Activated CD8-positive, alpha-beta T cell treated with anti-CD3 and anti-CD28 coated beads for 36 hours (primary cell): ENCODE data around the gene DEF6. TPM values are rescaled to one million over a fixed set of nuclear protein-coding genes. Genes with fewer than 3 reads are reported as not detected.

Source experiments
- ATAC-seq: fragments of 200-7000 bp; cut with Tn5 transposase; one replicate; pipeline ENCODE4 v1.10.0; 2021; ENCODE audit warnings: mild to moderate bottlenecking, moderate library complexity
- CTCF ChIA-PET: fragments of 350-600 bp; sonication (Branson Sonifier 250); formaldehyde crosslinking; loops from one replicate; lab custom pipeline; 2021; ENCODE audit warnings: antibody characterized with exemption; lab: Charles Lee
- POLR2A ChIA-PET: fragments of 350-600 bp; sonication (Branson Sonifier 250); formaldehyde crosslinking; loops from one replicate; lab custom pipeline; 2021; ENCODE audit warnings: antibody characterized with exemption; lab: Charles Lee
- DNase-seq: peaks from one replicate; pipeline ENCODE4 v3.0.0-alpha.2; 2020
- H3K27ac Mint-ChIP-seq: one replicate; pipeline ENCODE4 v1.8.0; 2021; ENCODE audit warnings: mild to moderate bottlenecking, mixed read lengths
- H3K27me3 Mint-ChIP-seq: one replicate; pipeline ENCODE4 v1.8.0; 2021; ENCODE audit warnings: mixed read lengths
- H3K36me3 Mint-ChIP-seq: one replicate; pipeline ENCODE4 v1.8.0; 2021; ENCODE audit warnings: low read depth, mixed read lengths
- H3K4me1 Mint-ChIP-seq: one replicate; pipeline ENCODE4 v1.8.0; 2021; ENCODE audit warnings: low read depth, mixed read lengths
- H3K4me3 Mint-ChIP-seq: one replicate; pipeline ENCODE4 v1.8.0; 2021; ENCODE audit warnings: mild to moderate bottlenecking, moderate library complexity, mixed read lengths
- H3K9me3 Mint-ChIP-seq: one replicate; pipeline ENCODE4 v1.8.0; 2021; ENCODE audit warnings: mixed read lengths
- intact Hi-C: fragments of 100-400 bp; cut with micrococcal nuclease; formaldehyde crosslinking; loops from one replicate; pipeline ENCODE4 v1.10.0; 2022
- total RNA-seq, 2 experiments: library from RNA; stranded (reverse); gene quantifications; one replicate each; pipeline ENCODE4 v1.2.3, GENCODE V29; 2021
- TF ChIP-seq, protein P1 (sequence below): fragments of 200-600 bp; IDR thresholded peaks from one replicate; pipeline ENCODE4 v1.8.0; 2022; ENCODE audit warnings: antibody characterized with exemption, mild to moderate bottlenecking

The DEF6 gene
- total RNA-seq, 2 experiments from 2014 or later, result 97.1 to 99.1 TPM

DNA sequence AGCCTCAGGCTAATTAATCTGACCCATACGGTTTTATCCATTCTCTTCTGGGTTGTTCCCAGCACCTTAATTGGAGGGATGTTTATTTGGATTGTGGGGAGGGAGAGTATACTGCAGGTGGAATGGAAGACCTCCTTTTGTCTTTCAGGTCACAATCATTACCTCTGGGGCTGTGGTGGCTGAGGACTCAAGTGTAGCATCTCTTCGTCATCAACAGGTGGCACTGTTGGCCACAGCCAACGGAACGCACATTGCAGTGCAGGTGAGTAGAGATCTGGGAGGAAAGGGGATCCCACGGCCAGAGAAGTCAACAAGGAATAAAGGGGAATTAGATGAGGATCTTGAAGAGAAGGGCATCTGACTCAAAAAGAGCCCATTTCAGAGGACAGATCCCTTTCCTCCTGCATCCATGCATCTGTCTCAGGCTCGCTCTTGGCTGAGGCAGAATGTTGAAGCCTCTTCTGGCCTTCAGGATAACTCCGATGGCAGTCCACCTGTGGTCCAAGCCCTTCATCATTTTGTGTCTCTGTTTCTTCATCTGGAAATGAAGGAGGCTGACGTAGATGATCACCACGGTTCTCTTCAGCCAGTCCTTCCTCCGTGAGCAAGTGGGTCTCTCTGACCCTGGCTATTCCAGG is 3.2 kb upstream of the DEF6 start:
- ATAC-seq, result peak; percentile 25
- peaks cover 15% of the 10 kb centered on the region for H3K36me3 Mint-ChIP-seq
- POLR2A ChIA-PET, result interaction anchor here (1.3 to 1.7 kb wide), 2 partner anchors 10 to 29 kb away, joined by 3 to 6 read pairs; no protein-coding TSS in a partner anchor

DNA sequence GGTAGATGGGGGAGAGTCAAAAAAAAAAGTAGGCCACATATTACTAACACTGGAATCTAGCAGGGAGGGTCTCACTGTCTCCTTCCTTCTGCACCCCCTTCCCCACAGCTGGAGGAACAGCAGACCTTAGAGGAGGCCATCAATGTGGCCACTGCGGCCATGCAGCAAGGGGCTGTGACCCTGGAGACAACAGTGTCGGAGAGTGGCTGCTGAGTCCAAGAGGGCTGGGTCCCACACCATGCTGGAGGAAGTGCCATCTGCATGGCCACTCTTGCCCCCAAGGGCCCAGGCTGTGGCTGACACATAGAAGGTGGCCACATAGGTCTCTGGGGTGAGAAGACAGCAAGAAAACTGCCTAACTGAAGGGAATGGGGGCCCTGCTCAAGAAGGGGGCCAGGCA is 2.6 kb upstream of the DEF6 start:
- peaks cover 20% of the 10 kb centered on the region for H3K36me3 Mint-ChIP-seq
- ChIA-PET POLR2A (interaction anchor here (0.7 kb wide), 1 partner anchor 15 kb away, joined by 4 read pairs; no protein-coding TSS in a partner anchor), CTCF (interaction anchor here (0.9 to 7.5 kb wide), 8 partner anchors 15 to 257 kb away, joined by 4 to 241 read pairs (median 28); partner anchors contain the start of genes FANCE and PPARD)
- H3K27ac Mint-ChIP-seq, result no peak overlapping the region
- no peaks in the 10 kb centered on the region for H3K9me3 Mint-ChIP-seq
- peaks cover 17% of the 10 kb centered on the region for H3K4me1 Mint-ChIP-seq
- no peak for DNase-seq
- TF ChIP-seq, protein P1, sequence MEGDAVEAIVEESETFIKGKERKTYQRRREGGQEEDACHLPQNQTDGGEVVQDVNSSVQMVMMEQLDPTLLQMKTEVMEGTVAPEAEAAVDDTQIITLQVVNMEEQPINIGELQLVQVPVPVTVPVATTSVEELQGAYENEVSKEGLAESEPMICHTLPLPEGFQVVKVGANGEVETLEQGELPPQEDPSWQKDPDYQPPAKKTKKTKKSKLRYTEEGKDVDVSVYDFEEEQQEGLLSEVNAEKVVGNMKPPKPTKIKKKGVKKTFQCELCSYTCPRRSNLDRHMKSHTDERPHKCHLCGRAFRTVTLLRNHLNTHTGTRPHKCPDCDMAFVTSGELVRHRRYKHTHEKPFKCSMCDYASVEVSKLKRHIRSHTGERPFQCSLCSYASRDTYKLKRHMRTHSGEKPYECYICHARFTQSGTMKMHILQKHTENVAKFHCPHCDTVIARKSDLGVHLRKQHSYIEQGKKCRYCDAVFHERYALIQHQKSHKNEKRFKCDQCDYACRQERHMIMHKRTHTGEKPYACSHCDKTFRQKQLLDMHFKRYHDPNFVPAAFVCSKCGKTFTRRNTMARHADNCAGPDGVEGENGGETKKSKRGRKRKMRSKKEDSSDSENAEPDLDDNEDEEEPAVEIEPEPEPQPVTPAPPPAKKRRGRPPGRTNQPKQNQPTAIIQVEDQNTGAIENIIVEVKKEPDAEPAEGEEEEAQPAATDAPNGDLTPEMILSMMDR, result no peak
- no peak overlapping the region for H3K4me3 Mint-ChIP-seq
- H3K27me3 Mint-ChIP-seq, result no peaks in the 10 kb centered on the region
- no peak for ATAC-seq
- intact Hi-C loops, result loop anchor here (5.0 kb wide), 1 partner anchor 172 kb away; the partner anchor contains the start of gene RPL10A

More for the DNA sequence above, 3.2 kb upstream of the DEF6 start:
- intact Hi-C loops, result no loop called here
- H3K27me3 Mint-ChIP-seq, result no peaks in the 10 kb centered on the region
- H3K4me3 Mint-ChIP-seq, result no peak overlapping the region
- peaks cover 11% of the 10 kb centered on the region for H3K4me1 Mint-ChIP-seq
- H3K27ac Mint-ChIP-seq, result no peak overlapping the region
- CTCF ChIA-PET, result interaction anchor here (0.6 to 7.5 kb wide), 26 partner anchors 9 to 187 kb away, joined by 3 to 241 read pairs (median 4); partner anchors contain the start of genes FANCE and PPARD
- no peaks in the 10 kb centered on the region for H3K9me3 Mint-ChIP-seq
- peak; percentile 63 for DNase-seq
- TF ChIP-seq, protein P1, result peak; percentile 86

DNA sequence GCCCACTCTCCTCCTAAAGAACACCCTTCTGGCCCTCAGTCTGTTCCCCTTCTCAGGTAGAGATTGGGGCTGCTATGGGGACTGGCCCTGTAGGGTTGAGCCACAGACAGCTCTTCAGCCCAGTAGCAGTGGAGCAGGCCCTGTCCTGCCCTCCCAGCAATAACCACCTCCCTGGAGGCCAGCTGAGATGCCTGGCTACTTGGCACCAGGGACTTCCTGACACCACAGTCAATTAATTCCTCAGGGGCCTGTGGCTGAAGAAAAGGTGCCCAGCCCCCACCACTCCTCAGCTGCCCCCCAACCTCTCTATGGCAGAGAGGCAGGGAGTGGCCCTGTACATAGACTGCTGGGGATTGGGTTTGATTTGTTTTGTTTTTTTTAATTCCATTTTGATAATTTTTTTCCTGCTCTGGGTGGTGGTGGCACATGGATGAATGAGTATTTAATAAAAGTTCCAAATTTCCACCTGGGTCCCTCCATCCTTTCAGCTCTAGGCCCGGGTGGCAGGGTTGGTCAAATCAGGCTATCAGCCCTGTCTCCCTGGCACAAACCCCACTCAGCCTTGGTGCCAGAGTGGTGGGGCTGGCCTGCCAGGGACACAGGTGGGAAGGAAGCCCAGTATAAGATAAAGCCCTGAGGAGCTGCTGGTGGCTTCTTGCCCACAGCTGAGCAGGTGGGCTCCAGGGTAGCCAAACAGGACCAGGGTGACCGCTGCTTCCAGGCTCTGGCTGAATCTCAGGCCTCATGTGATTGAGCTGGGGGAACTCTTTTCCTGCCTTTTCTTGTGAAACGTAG is 1.9 kb upstream of the DEF6 start:
- ChIA-PET POLR2A (interaction anchor here (0.7 to 5.9 kb wide), 7 partner anchors 14 to 178 kb away, joined by 3 to 36 read pairs (median 4); partner anchors contain the start of gene RPL10A), CTCF (interaction anchor here (0.9 to 7.5 kb wide), 14 partner anchors 10 to 441 kb away, joined by 3 to 241 read pairs (median 12); partner anchors contain the start of genes FANCE, PPARD and ZNF76)
- no peaks in the 10 kb centered on the region for H3K9me3 Mint-ChIP-seq
- H3K4me3 Mint-ChIP-seq, result no peak overlapping the region
- intact Hi-C loops, result loop anchor here (5.0 kb wide), 1 partner anchor 172 kb away; the partner anchor contains the start of gene RPL10A
- DNase-seq (no peak), ATAC-seq (no peak)
- H3K36me3 Mint-ChIP-seq, result peaks cover 27% of the 10 kb centered on the region
- TF ChIP-seq, protein P1, result no peak
- no peaks in the 10 kb centered on the region for H3K27me3 Mint-ChIP-seq
- H3K4me1 Mint-ChIP-seq, result peaks cover 24% of the 10 kb centered on the region
- no peak overlapping the region for H3K27ac Mint-ChIP-seq

DNA sequence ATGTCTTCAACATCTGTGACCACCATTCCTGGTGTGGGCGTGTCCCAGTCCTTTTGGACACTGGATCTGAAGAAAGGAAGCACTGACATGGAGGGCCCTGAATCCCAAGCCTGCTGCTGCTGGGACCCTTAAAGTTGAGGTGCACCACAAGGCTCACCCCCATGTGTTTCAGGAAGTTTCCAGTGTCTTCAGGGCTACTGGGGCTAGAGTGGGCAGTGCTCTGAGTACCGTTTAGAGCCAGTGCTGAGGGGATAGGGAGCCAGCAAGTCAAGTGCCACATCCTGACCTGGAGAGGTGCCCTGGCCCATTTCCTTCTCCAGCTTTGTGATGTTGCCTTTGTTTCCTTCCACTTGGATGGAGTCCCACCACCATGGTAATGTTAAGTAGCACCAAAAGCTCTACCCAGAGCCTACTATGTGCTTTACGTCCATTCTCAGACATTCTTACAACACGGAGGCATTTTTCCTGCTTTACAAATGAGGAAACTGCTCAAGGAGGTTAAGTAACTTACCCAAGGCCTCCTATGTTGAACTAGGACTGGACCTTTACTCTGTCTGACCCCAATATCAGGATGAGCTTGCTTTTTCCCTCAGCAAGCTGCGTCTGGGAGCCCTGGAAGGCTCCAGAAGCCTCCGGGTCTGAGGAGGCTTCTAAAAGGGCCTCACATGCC is 552 bp upstream of the DEF6 start:
- ChIA-PET CTCF (interaction anchor here (0.6 to 7.5 kb wide), 24 partner anchors 8 to 439 kb away, joined by 3 to 241 read pairs (median 5); partner anchors contain the start of genes FANCE, PPARD and ZNF76), POLR2A (interaction anchor here (0.8 to 5.9 kb wide), 13 partner anchors 9 to 176 kb away, joined by 3 to 36 read pairs (median 4); partner anchors contain the start of genes FANCE, PPARD and RPL10A)
- Mint-ChIP-seq H3K4me1 (peaks cover 37% of the 10 kb centered on the region), H3K27me3 (no peaks in the 10 kb centered on the region), H3K27ac (peak overlapping the region; percentile 93), H3K9me3 (no peaks in the 10 kb centered on the region), H3K36me3 (peaks cover 34% of the 10 kb centered on the region), H3K4me3 (peak overlapping the region; percentile 92)
- ATAC-seq (no peak), DNase-seq (no peak)
- intact Hi-C loops, result loop anchor here (1.0 to 5.0 kb wide), 2 partner anchors 30 to 170 kb away; partner anchors contain the start of gene RPL10A
- TF ChIP-seq, protein P1, result no peak
